ENCODE data around the gene EEF2.
A peak's percentile ranks its signal among the peaks of the same experiment; 100 is the strongest.

EEF2 gene

GRCh38 chr19:3983936-3984583 lies 1.2 kb downstream of the EEF2 start:
- DNase-seq = no peak

- no peak for DNase-seq
Observed at GRCh38 chr19:3983542-3983914, 1.7 kb downstream of the EEF2 start.

GRCh38 chr19:3982701-3983541 lies 2.3 kb downstream of the EEF2 start:
- DNase-seq = no peak

GRCh38 chr19:3981736-3982681 lies 3.3 kb downstream of the EEF2 start:
- no peak for DNase-seq

- no peak for DNase-seq
Observed at GRCh38 chr19:3981373-3981735, 3.9 kb downstream of the EEF2 start.

GRCh38 chr19:3980353-3981251 lies 4.7 kb downstream of the EEF2 start:
- DNase-seq = no peak

GRCh38 chr19:3979674-3980352 lies 5.5 kb downstream of the EEF2 start:
- no peak for DNase-seq

- no peak for DNase-seq
Observed at GRCh38 chr19:3979289-3979673, 6.0 kb downstream of the EEF2 start.

GRCh38 chr19:3978145-3978544 lies 7.1 kb downstream of the EEF2 start:
- DNase-seq = no peak

- no peak for DNase-seq
Observed at GRCh38 chr19:3977242-3978143, 7.8 kb downstream of the EEF2 start.

- DNase-seq = peak in 1 of 6 experiments; percentile 14
Observed at GRCh38 chr19:3976495-3977241, 8.6 kb downstream of the EEF2 start.

GRCh38 chr19:3975637-3976087 lies 9.6 kb downstream of the EEF2 start:
- no peak for DNase-seq

- no peak for DNase-seq
Observed at GRCh38 chr19:3975144-3975543, 10.1 kb downstream of the EEF2 start.

GRCh38 chr19:3970808-3971598 lies 14.3 kb downstream of the EEF2 start, which contains the start of gene DAPK3:
TSS of gene DAPK3 (minus strand) at chr19:3971099. CDS start at chr19:3969735, 1,364 bp downstream.
- DNase-seq = peak; percentile 70 to 87 (median 84)

GRCh38 chr19:3970313-3970807 lies 14.9 kb downstream of the EEF2 start:
- no peak for DNase-seq

- DNase-seq = no peak
Observed at GRCh38 chr19:3969435-3970312, 15.6 kb downstream of the EEF2 start.
